Stimulated activated CD4-positive, alpha-beta T cell treated with anti-CD3 and anti-CD28 coated beads, Interleukin-1b, Interleukin-23, amount 100 ng/mL, for 4 hours (primary cell): ENCODE measurements around the gene AMER2.

Experiments
- DNase-seq, 2 donors: peaks; one replicate each; pipeline ENCODE4 v3.0.0-alpha.2; 2020; ENCODE audit warnings: low read depth in 2 of 2

The AMER2 gene

DNA sequence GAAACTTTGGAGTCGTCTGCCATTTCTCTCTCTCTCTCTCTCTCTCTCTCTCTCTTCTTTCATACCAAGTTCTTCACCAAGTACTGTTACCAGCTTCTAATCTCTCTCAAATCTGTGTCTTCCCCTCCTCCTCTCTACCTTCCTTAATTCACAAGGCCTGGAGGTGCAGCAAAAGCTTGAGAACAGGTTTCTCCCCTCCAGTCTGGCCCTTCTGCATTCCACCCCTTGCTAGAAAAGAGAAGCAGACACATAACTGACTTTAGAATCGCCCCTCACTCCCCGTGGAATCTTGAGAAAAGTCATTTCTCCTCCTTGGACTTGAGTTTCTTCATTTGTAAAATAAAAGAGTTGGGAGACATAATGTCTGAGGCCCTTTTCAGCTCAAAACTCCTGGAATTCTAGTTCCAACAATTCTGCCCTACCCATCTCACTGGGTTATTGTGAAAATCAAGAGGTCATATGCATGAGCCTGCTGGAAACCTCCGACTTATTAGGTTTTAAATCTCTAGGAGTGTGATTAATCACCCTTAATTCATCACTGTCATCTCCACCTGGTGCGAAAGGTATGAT is 20.4 kb downstream of the AMER2 start:
- DNase-seq = no peak

GRCh38 chr13:25149711-25150110 is 22.4 kb downstream of the AMER2 start:
- no peak for DNase-seq

DNA sequence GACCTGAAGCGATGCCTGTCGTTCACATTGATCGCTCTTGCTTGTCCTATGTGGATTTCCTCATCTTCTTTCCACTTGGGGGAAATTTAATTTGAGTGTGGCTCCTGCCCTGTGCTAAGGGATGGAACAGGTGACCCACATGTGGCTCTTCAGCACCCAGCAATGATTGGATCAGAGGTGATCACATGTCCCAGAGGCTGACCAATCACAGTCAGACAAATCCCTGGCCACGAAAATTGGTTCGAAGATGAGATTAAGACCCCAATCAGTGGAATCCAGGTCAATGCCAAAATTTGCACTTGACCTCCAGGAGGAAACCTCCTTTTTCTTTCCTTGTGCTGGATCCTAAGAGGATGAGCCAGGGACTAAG is 23.7 kb downstream of the AMER2 start:
- no peak for DNase-seq

GRCh38 chr13:25147638-25148401 is 24.3 kb downstream of the AMER2 start:
- DNase-seq = no peak

GRCh38 chr13:25143706-25144105 is 28.4 kb downstream of the AMER2 start:
- DNase-seq = no peak

DNA sequence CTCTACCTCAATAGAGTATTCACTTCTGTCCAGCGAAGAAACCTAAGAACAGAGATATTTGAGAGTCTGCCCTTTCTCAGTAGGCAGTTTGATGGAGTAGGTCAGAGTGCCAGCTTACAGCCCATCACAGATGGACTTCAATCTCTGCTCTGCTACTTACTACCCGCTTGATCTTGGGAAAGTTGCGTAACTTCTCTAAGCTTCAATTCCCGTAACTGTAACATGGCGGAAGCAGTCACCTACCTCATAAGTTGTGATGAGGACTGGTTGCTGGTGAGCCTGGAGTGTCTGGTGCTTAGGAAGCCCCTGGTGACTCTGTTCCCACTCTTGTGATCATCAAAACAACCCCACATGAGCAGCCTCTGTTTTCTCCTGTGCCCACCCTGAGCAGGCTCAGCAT is 31.0 kb downstream of the AMER2 start:
- no peak for DNase-seq

DNA sequence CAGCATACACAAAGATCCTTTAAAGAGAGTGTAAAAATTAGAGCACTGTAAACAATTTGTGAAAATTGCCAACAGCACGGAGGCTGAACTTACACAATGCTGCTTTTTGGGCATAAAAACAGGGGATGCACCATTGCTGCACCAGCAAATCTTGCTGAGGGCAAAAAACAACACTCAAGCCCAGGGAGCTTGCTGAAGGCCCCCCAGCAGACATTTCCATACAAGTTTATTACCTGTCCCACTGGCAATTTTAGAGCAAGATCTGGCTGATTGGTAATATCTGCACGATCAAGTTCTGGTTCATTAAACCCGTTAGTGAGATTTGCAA is 34.3 kb downstream of the AMER2 start:
- DNase-seq = no peak

DNA sequence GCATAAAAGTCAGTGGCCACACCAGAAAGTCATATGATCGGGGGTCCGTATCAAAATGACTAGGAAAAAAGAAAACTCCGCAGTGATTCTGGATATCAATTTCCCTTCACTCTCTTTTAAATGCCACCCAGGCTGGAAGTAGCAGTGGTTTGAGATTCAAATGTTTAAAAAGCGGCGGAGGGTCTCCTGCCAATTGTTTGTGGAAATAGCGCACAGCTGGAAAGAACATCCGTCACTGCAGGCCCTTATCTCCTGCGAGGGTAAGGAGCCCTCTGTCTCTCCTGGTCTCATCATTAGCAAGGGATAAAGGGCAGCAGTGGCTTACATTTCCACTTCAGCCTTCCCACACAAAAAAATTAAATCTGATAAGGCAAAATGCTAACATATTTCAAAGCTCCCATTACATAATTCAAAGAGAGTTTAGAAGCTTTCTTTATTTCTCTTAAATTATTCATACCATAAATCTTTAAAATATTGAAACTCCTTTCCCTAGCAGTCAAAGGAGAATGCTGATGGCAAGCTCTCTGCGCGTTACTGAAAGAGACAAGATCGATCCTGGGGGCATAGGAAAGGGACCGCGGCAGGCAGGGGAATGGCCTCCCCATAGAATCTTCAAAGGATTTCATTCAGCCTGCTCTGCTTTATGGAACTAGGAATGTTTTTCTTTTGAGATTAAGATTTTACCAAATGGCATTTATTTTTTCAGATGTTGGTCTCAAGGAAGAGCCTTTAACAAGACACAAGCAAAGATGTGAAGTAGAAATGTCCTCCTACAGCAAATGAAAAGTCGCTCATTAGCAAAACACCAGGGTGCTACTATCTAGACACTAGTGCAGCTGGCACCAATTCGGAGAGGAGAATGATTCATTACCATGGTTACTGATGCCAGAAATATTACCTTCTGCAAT is 35.0 kb downstream of the AMER2 start:
- no peak for DNase-seq

DNA sequence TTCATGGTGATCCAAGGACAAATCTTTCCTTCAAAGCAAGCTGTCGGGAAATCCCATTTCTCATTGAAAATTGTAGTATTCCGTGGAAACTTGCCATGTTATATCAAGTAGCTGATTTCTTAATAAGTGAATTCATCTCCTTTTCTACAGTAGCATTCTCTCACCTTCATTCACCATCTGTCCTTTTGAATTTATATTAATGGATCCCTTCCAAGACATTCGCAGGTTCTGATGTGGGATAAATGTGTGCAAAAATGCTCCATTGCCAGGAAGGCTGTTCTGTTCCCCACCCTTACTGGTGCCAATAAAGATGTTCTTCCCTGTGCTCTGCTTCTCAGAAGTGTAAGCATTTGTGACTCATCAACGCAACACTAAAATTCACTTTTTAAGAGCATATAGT is 36.2 kb downstream of the AMER2 start:
- no peak for DNase-seq

DNA sequence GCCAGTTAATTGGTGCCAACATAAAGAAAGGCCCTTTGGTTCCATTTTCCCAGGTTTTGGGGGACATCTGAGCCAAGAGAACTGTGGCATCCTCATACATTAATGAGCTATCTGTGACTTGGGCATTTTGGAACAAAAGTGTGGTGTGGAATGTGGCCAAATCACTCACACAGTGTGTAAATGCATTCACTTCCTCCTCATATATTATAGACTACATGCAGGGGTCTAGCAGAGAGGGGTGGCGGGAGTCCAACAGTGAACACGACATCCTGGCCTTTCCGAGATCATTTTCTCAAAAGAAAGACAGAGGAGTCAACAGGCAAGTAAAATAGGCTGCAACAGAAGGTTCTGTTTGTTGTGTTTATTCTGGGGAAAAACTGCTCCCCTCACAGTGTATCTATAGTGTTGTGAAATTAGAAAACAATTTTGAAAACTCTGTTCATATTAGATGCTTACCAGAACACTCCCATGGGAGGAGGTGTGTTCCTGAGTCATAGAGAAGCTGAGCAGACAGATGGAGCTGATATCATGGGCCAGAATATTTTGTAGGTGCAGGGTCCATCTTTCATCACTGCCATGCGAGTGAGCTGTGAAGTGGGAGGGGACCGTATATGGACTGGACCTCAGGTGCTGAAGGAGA is 39.2 kb downstream of the AMER2 start:
- no peak for DNase-seq

GRCh38 chr13:25131881-25132420 is 40.1 kb downstream of the AMER2 start:
- no peak for DNase-seq

DNA sequence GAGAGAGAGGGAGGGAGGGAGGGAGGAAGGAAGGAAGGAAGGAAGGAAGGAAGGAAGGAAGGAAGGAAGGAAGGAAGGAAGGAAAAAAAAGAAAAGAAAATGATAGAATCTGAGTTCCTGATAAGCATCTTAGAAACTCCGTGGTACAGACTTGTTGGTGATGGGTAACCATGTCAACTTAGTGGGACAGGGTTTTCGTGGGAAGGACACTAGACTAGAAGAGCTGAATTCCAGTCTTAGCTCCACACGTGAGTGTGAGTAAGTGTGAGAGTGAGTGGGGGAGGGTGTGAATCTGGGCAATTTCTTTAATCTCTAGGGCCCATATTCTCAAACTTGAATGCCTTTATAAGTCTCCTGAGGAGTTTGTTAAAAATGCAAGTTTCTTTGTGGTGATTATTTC is 41.1 kb downstream of the AMER2 start:
- DNase-seq = no peak

GRCh38 chr13:25118378-25118905 is 53.6 kb downstream of the AMER2 start:
- no peak for DNase-seq

- no peak for DNase-seq
These were observed 54.8 kb downstream of the AMER2 start for GRCh38 chr13:25117312-25117711.

DNA sequence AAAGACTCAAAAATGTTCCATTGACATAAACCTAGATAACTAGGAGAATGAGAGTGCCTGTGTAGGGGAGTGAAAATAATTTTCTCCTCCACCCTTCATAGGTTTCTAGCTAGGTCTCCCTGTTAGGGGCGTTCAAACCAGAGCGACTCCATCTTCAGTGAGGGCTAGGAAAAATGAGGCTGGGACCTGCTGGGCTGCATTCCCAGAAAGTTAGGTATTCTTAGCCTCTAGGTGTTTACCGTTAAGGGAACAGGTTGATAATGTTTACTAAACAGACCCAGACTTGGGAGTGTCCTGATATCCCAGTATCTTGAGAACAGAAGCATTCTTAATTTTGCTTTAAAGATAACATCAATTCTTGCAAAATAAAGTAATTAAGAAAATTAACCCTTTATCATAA is 56.0 kb downstream of the AMER2 start:
- no peak for DNase-seq

DNA sequence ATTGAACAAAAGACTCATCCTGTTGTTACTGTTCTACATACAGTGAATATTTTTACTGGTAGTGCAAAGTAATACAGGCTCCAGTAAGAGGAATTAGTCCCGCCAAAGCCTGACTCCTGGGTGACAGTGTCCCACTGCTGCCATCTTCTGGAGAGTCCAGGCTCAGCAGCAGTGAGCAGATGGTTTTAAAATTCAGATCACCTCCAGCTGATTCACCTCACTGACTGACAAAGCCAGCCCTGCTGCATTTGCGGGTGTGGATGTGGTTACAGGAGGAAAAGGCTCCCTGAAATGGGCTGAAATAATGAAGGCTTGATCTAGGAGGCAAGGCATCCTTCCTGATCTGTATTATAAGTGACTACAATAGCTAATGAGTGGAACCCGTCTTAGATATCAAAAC is 57.9 kb downstream of the AMER2 start:
- peak; percentile 8 to 34 for DNase-seq

GRCh38 chr13:25112695-25113255 is 59.3 kb downstream of the AMER2 start:
- DNase-seq = no peak
